ENCODE measurements around the gene ZNF500.

ZNF500 gene

GRCh38 chr16:4713663-4714501 is 53.1 kb downstream of the ZNF500 start:
- no peak overlapping the region for H3K4me3 ChIP-seq (ENCODE audit: low read depth, low read length)

DNA sequence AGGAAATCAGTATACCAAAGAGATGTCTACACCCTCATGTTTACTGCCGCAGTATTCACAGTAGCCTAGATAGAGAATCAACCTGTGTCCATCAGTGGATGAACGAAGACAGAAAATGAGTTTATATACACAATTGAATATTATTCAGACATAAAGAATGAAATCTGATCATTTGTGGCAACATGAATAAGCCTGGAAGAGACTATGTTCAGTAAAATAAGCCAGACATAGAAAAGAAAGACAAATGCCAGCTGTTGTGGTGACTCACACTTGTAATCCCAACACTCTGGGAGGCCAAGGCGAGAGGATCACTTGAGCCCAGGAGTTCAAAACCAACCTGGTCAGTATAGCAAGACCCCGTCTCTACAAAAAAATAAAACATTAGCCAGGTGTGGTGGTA is 57.5 kb downstream of the ZNF500 start:
- no peak overlapping the region for H3K4me3 ChIP-seq (ENCODE audit: low read depth, low read length)

DNA sequence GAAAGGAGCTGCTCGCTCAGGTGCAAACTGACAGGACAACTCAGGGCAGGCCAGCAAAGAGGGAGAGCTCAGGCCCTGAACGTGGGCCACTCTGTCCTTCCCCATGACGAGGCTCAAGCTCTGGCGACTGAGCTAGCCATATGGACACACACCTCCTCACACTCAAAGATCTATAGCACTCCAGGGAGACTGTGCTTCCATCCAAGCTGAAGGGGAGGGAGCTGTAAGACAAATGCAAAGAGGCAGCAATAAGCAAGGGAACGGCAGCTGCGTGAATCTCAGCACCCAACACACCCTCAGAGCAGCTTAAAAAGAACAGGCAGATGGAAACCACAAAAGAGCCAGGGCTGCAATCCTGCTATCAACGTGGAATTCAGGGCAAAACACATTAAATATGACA is 60.1 kb downstream of the ZNF500 start:
- H3K4me3 ChIP-seq (ENCODE audit: low read depth, low read length): no peak overlapping the region

DNA sequence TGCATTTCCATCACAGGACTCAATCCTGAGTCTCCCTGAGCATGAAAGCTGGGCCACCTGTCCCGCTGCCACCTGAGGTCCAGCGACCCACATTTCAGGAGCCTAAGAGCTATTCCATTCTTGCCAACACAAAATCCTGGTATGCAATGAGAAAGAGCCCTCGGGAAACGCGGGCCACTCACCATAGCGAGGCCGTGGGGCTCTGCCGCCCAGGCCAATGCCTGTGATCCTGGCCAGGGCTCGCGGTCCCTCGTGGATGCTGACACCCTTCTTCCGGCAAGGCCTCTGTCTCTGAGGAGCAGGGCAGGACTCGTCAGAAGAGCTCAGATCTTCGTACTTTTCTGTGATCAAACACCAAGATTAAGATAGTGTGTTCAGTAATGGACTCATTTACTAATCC is 62.0 kb downstream of the ZNF500 start:
- H3K4me3 ChIP-seq (ENCODE audit: low read depth, low read length): no peak overlapping the region

DNA sequence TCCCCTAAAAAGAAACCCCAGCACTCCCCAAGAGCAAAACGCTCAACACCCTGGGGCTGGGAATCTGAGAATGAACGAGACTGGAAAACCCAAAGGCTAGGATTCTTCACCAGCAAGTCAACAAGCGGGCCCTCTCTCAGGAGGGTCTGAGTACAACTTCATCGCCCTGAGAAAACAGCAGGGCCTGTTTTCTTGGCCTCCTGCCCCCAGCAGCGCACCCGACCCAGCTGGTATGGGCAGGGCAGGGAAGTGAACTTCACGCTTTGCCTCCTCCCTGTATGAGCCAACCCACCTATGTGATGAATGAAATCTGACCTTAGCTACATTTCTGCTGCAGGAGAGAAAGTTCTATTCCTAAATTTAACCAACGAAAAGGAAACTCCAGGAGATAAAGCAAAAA is 62.5 kb downstream of the ZNF500 start:
- H3K4me3 ChIP-seq (ENCODE audit: low read depth, low read length): no peak overlapping the region

DNA sequence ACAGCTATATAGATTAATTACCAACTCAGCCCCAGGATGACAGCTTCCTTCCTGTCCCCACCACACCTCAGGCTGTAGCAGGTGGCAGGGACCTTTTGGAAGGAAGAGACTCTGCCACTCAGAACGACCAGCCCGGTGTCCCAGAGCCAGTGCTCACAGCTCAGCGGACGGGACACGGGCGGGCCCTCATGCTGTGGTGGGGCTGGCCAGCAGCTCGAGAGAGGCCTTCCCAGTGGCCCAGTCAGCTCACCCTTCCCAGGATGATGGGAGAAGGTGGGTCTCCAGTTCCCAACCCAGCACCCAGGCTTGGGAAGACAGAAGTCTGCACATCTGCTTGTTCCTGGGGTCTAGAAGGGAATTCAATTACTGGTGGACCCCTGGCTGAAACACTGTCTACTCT is 63.1 kb downstream of the ZNF500 start:
- no peak overlapping the region for H3K4me3 ChIP-seq (ENCODE audit: low read depth, low read length)

- H3K4me3 ChIP-seq (ENCODE audit: low read depth, low read length): no peak overlapping the region
Measured at GRCh38 chr16:4702466-4702808, 64.5 kb downstream of the ZNF500 start.

GRCh38 chr16:4701791-4702465 is 65.0 kb downstream of the ZNF500 start:
- no peak overlapping the region for H3K4me3 ChIP-seq (ENCODE audit: low read depth, low read length)

GRCh38 chr16:4700997-4701743 is 65.8 kb downstream of the ZNF500 start:
- no peak overlapping the region for H3K4me3 ChIP-seq (ENCODE audit: low read depth, low read length)

- H3K4me3 ChIP-seq (ENCODE audit: low read depth, low read length): no peak overlapping the region
Measured at GRCh38 chr16:4700380-4700996, 66.5 kb downstream of the ZNF500 start.

- H3K4me3 ChIP-seq (ENCODE audit: low read depth, low read length): no peak overlapping the region
Measured at GRCh38 chr16:4699046-4699556, 67.9 kb downstream of the ZNF500 start.

DNA sequence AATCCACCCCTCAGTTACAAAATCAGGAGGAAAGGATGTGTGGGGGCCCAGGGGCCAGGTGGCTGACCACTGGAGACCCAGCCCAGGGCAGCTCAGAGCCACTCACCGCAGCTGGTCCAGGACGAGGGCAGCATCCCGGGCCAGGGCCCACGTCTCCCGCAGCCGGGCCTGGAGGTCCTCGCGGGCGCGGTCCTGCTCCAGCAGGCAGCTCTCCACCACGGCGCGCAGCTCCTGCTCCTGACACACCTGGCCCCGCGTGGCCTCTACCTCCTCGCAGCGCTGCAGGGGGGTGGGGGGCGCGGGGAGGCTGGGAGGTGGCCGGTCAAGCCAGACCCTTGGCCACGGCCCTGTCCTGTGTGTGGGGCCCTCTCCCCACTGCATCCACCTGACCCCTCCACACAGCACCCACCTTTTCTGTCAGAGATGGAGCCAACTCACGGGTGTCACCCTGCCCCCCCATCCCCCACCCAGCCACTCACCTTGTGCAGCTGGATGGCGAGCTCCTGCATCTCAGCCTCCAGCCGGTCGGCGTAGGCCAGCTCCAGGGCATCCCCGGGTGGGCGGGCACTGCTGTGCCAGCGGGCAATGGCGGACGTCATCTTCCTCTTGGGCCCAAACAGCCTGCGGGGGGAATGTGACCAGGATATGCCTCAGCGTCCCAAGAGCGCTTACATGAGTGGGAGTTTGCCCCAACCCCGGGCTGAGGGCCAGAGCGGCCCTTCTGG is 68.5 kb downstream of the ZNF500 start:
- H3K4me3 ChIP-seq (ENCODE audit: low read depth, low read length): no peak overlapping the region
